Measurements from ENCODE around the gene PBX3. TPM values are rescaled to one million over a fixed set of nuclear protein-coding genes. Genes with fewer than 3 reads are reported as not detected.

The PBX3 gene
- total RNA-seq, 6 experiments from 2014 or later: 13.0 to 20.2 (median 15.0) TPM

DNA sequence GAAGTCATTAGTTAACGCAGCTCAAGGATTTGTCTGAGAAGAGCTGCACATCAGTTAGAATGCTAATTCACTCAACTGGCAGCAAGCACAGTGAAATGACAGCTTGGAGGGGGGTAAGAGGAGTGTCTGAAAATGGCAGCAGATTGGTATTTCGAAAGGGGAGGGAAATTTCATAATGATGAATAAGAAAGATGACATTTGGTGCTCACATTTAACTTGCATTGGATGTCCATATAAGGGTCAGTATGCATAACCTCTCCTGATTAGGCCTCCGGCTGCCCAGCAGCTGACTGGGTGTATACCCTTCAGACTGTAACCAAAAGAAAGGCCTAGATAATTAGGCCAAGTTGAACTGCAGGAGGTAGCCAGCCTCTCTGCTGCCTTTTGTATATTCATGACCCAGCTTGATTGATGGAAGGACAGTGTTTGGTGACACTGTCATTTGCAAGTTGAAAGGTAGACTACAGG is 131.0 kb downstream of the PBX3 start:
- intact Hi-C loops (cut with DNase I): no loop called here
- no peaks in the 10 kb centered on the region for H3K9me3 ChIP-seq

GRCh38 chr9:125881042-125881441 is 133.9 kb downstream of the PBX3 start:
- Histone ChIP-seq H3K36me3 (no peaks in the 10 kb centered on the region), H3K27ac (no peak overlapping the region), H3K4me3 (no peak overlapping the region), H3K9me3 (no peaks in the 10 kb centered on the region), H3K4me1 (no peaks in the 10 kb centered on the region), H3K27me3 (no peaks in the 10 kb centered on the region)
- DNase-seq: no peak
- TF ChIP-seq POLR2A (IDR thresholded peaks at IDR 0.05) (no peak), CTCF (IDR thresholded peaks at IDR 0.05) (no peak)
- intact Hi-C loops (cut with DNase I): no loop called here
- ATAC-seq: no peak

More for the DNA sequence above, 131.0 kb downstream of the PBX3 start:
- Histone ChIP-seq H3K36me3 (no peaks in the 10 kb centered on the region), H3K4me3 (no peak overlapping the region), H3K4me1 (no peaks in the 10 kb centered on the region), H3K27ac (no peak overlapping the region), H3K27me3 (no peaks in the 10 kb centered on the region)
- WGBS (ENCODE audit: insufficient coverage, low coverage, low lambda C conversion rate, missing lambda C conversion rate): 77% methylated on average over 3 of the region's 3 CpGs
- DNase-seq (no peak), ATAC-seq (no peak)
- TF ChIP-seq CTCF (IDR thresholded peaks at IDR 0.05): no peak

DNA sequence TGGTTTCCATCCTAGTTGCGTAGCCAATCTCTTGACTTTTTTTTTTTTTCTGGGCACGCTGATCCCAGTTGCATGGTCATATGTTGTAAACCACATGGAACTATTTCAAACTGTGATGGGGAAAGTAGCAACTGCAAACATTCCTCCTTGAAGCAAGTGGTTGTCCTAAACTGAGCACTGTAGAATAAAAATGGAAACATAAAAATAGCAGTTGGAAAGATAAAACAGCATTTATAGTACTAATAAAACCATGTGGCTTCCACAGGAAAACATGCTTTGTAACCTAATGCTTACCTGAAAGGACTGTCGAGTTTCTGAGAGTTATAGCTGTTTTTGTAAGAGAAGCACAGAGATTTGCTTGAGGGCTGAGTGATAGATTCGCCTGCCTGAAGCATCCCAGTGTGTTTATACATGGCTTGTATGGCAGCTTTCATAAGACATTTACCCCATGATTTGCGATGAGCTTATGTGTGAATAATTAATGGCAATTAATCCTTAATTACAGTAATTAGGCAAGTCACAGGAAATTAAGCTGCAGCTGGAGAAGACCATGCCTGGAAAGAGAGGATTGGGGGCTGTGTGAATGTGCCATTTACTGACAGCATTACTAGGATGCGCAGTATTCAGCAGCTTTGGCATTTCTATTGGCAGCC is 136.5 kb downstream of the PBX3 start:
- intact Hi-C loops (cut with DNase I): no loop called here
- Histone ChIP-seq H3K27ac (no peak overlapping the region), H3K9me3 (no peaks in the 10 kb centered on the region), H3K27me3 (no peaks in the 10 kb centered on the region), H3K4me3 (no peak overlapping the region), H3K36me3 (no peaks in the 10 kb centered on the region), H3K4me1 (no peaks in the 10 kb centered on the region)
- ATAC-seq: no peak
- no peak for DNase-seq
- TF ChIP-seq CTCF (IDR thresholded peaks at IDR 0.05) (no peak), POLR2A (IDR thresholded peaks at IDR 0.05) (no peak)
- WGBS (ENCODE audit: insufficient coverage, low coverage, low lambda C conversion rate, missing lambda C conversion rate): 92% methylated on average over 6 of the region's 6 CpGs

DNA sequence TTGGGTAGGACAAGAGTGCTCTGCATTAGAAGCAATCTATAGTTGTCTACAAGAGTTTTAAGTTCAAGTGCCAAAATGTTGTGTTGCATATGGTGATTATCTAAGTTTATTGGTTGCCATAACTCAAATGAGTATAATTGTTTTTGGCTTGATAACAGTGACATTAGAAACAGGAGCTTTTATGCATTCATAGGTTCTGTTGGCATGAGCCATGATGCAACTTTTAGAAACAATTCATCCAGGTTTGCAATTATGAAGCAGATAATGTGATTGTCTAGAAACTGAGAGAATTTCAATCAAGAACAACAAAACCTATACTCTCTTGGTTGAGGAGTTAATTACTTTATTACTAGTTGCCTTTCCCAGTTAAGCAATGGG is 137.0 kb downstream of the PBX3 start:
- intact Hi-C loops (cut with DNase I): no loop called here
- DNase-seq (no peak), ATAC-seq (no peak)
- TF ChIP-seq CTCF (IDR thresholded peaks at IDR 0.05): no peak
- no peak for TF ChIP-seq POLR2A (IDR thresholded peaks at IDR 0.05)
- Histone ChIP-seq H3K36me3 (no peaks in the 10 kb centered on the region), H3K27me3 (no peaks in the 10 kb centered on the region), H3K4me1 (no peaks in the 10 kb centered on the region), H3K4me3 (no peak overlapping the region), H3K9me3 (no peaks in the 10 kb centered on the region), H3K27ac (no peak overlapping the region)
